Measurements from ENCODE around the gene CALCA.

DNA sequence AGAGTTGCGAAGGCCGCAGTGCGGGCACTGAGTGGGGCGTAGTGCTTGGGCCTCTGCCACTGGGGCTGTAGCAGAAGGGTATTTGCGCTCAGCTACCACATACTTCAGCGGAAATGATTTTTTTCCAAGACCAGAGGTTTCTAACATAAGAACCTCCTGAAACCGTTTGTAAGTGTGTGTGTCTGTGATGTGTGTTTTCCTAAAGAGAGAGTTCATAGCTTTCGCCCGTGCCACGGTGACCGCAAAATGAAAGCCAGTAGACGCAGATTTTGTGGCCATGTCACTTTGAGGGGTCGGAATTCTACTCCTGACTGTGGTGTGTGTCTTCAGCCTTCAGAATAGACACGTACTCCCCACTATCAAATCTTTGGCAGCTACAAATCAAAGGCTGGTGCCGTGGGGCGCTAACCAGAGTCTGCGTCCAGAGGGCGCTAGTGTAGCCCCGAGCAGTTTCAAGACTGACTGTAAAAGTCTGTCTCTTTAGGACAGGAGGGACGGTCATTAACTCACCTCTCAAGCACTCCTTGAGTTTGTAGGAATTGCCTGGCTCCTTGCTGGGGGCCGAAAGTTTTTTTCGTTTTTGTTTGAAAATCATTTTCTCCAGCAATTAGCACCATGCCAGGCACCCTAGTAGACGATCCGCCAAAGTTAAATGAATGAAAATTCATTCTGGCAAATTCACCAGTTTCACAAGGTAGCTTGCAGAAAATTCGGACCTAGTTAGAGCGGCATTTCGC is 2.5 kb upstream of the CALCA start:
- TF ChIP-seq POLR2A (IDR thresholded peaks at IDR 0.05): no peak
- TF ChIP-seq, protein P1, sequence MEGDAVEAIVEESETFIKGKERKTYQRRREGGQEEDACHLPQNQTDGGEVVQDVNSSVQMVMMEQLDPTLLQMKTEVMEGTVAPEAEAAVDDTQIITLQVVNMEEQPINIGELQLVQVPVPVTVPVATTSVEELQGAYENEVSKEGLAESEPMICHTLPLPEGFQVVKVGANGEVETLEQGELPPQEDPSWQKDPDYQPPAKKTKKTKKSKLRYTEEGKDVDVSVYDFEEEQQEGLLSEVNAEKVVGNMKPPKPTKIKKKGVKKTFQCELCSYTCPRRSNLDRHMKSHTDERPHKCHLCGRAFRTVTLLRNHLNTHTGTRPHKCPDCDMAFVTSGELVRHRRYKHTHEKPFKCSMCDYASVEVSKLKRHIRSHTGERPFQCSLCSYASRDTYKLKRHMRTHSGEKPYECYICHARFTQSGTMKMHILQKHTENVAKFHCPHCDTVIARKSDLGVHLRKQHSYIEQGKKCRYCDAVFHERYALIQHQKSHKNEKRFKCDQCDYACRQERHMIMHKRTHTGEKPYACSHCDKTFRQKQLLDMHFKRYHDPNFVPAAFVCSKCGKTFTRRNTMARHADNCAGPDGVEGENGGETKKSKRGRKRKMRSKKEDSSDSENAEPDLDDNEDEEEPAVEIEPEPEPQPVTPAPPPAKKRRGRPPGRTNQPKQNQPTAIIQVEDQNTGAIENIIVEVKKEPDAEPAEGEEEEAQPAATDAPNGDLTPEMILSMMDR (IDR thresholded peaks at IDR 0.05): peak; percentile 44 to 77 (median 65)
